Natural killer cell (primary cell): Measurements from ENCODE around the gene CCR8. TPM values are rescaled to one million over a fixed set of nuclear protein-coding genes. Genes with fewer than 3 reads are reported as not detected.
"Not testable (repeated sequence)": the region's sequence is repeated elsewhere in the genome, so short reads cannot be mapped to it uniquely, and the experiment has no call there.

Experiments
- ATAC-seq, 3 donors: fragments of 150-1000 bp in 2 of 3; fragments of 200-7000 bp in 1 of 3; cut with Tn5 transposase; 1 replicate in 1 of 3; 2 replicates in 2 of 3; pipeline ENCODE4 v1.10.0; 2021; ENCODE audit warnings: mild to moderate bottlenecking in 2 of 3, moderate library complexity in 2 of 3
- DNase-seq, 2 donors: peaks; one replicate each; pipeline versions ENCODE4 v3.0.0 to v3.0.0-alpha.2; 2013 to 2021; ENCODE audit warnings: mixed read lengths in 1 of 2
- H3K27ac ChIP-seq: one replicate; pipeline ENCODE4 v1.5.1; 2013; ENCODE audit warnings: mild to moderate bottlenecking, low read length
- H3K27me3 ChIP-seq: one replicate; pipeline ENCODE4 v1.6.1; 2013; ENCODE audit warnings: low read length; ENCODE audit not compliant: control insufficient read depth, insufficient read depth
- H3K36me3 ChIP-seq: one replicate; pipeline ENCODE4 v1.6.1; 2013; ENCODE audit warnings: low read length; ENCODE audit not compliant: control insufficient read depth, insufficient read depth
- H3K4me1 ChIP-seq: one replicate; pipeline ENCODE4 v1.6.1; 2013; ENCODE audit warnings: low read length; ENCODE audit not compliant: control insufficient read depth, insufficient read depth
- H3K4me3 ChIP-seq: one replicate; pipeline ENCODE4 v1.5.1; 2013; ENCODE audit warnings: low read length
- H3K9me3 ChIP-seq: one replicate; pipeline ENCODE4 v1.6.1; 2013; ENCODE audit warnings: low read length; ENCODE audit not compliant: control insufficient read depth, insufficient read depth
- H3K27ac Mint-ChIP-seq, 2 donors: one replicate each; pipeline ENCODE4 v1.8.0; 2022; ENCODE audit warnings: mild to moderate bottlenecking in 2 of 2, mixed read lengths in 2 of 2, moderate library complexity in 1 of 2
- H3K27me3 Mint-ChIP-seq, 2 donors: one replicate each; pipeline ENCODE4 v1.8.0; 2022; ENCODE audit warnings: low read depth in 2 of 2, mixed read lengths in 2 of 2
- H3K36me3 Mint-ChIP-seq: one replicate; pipeline ENCODE4 v1.8.0; 2022; ENCODE audit warnings: mixed read lengths
- H3K4me1 Mint-ChIP-seq, 2 donors: one replicate each; pipeline ENCODE4 v1.8.0; 2022; ENCODE audit warnings: mixed read lengths in 2 of 2
- H3K4me3 Mint-ChIP-seq: one replicate; pipeline ENCODE4 v1.8.0; 2022; ENCODE audit warnings: mild to moderate bottlenecking, moderate library complexity, mixed read lengths
- H3K9me3 Mint-ChIP-seq, 2 donors: one replicate each; pipeline ENCODE4 v1.8.0; 2022; ENCODE audit warnings: mixed read lengths in 2 of 2
- WGBS: methylation state at CpG from one replicate; pipeline ENCODE4 v1.1.7; 2013; ENCODE audit warnings: missing lambda C conversion rate; ENCODE audit not compliant: insufficient coverage; 5-methylcytosine and 5-hydroxymethylcytosine counted together
- intact Hi-C: fragments of 100-400 bp; cut with micrococcal nuclease; formaldehyde crosslinking; loops from one replicate; pipeline ENCODE4 v1.14.2; 2022
- total RNA-seq, 4 donors: library from RNA; stranded (reverse); fragments of 120-200 nt in 1 of 4; gene quantifications; one replicate each; pipeline versions ENCODE4 v1.2.3 to v1.2.4, GENCODE V29; 2013 to 2022
- TF ChIP-seq, protein P1 (sequence below): fragments of 200-600 bp; IDR thresholded peaks from one replicate; pipeline ENCODE4 v1.8.0; 2022; ENCODE audit warnings: antibody characterized with exemption

CCR8 gene
- total RNA-seq, 3 donors from 2014 or later (not counting 1 experiment from before 2014, with no cell fraction given): 0.35 TPM; not detected in 2

GRCh38 chr3:39346785-39347585 is 17.5 kb downstream of the CCR8 start:
- H3K4me1 ChIP-seq: peaks cover 13% of the 10 kb centered on the region
- H3K27me3 Mint-ChIP-seq: no peaks in the 10 kb centered on the region
- WGBS: 71% methylated on average over 1 of the region's 2 CpGs
- no peaks in the 10 kb centered on the region for H3K36me3 ChIP-seq
- no peaks in the 10 kb centered on the region for H3K9me3 ChIP-seq
- H3K4me3 Mint-ChIP-seq: no peak overlapping the region
- intact Hi-C loops: no loop called here
- ATAC-seq (no peak), DNase-seq (no peak)
- TF ChIP-seq, protein P1, sequence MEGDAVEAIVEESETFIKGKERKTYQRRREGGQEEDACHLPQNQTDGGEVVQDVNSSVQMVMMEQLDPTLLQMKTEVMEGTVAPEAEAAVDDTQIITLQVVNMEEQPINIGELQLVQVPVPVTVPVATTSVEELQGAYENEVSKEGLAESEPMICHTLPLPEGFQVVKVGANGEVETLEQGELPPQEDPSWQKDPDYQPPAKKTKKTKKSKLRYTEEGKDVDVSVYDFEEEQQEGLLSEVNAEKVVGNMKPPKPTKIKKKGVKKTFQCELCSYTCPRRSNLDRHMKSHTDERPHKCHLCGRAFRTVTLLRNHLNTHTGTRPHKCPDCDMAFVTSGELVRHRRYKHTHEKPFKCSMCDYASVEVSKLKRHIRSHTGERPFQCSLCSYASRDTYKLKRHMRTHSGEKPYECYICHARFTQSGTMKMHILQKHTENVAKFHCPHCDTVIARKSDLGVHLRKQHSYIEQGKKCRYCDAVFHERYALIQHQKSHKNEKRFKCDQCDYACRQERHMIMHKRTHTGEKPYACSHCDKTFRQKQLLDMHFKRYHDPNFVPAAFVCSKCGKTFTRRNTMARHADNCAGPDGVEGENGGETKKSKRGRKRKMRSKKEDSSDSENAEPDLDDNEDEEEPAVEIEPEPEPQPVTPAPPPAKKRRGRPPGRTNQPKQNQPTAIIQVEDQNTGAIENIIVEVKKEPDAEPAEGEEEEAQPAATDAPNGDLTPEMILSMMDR: no peak
- H3K36me3 Mint-ChIP-seq: no peaks in the 10 kb centered on the region
- H3K9me3 Mint-ChIP-seq: no peaks in the 10 kb centered on the region
- no peaks in the 10 kb centered on the region for H3K27me3 ChIP-seq
- H3K4me3 ChIP-seq: no peak overlapping the region
- peaks cover 16 to 18% of the 10 kb centered on the region in 2 donors for H3K4me1 Mint-ChIP-seq
- H3K27ac Mint-ChIP-seq: no peak overlapping the region
- no peak overlapping the region for H3K27ac ChIP-seq

GRCh38 chr3:39347586-39347876 is 18.0 kb downstream of the CCR8 start:
- TF ChIP-seq, protein P1: no peak
- 95% methylated on average over 3 of the region's 3 CpGs for WGBS
- Histone ChIP-seq H3K27ac (no peak overlapping the region), H3K27me3 (no peaks in the 10 kb centered on the region), H3K4me1 (peaks cover 13% of the 10 kb centered on the region), H3K36me3 (no peaks in the 10 kb centered on the region), H3K9me3 (no peaks in the 10 kb centered on the region), H3K4me3 (no peak overlapping the region)
- Mint-ChIP-seq H3K27ac (no peak overlapping the region), H3K4me3 (no peak overlapping the region), H3K27me3 (no peaks in the 10 kb centered on the region), H3K4me1 (peaks cover 18 to 19% of the 10 kb centered on the region in 2 donors), H3K9me3 (no peaks in the 10 kb centered on the region), H3K36me3 (no peaks in the 10 kb centered on the region)
- ATAC-seq (no peak), DNase-seq (no peak)
- intact Hi-C loops: no loop called here

GRCh38 chr3:39349080-39349479 is 19.6 kb downstream of the CCR8 start:
- H3K4me1 Mint-ChIP-seq: peaks cover 18 to 21% of the 10 kb centered on the region in 2 donors
- intact Hi-C loops: no loop called here
- H3K27ac Mint-ChIP-seq: no peak overlapping the region
- H3K27me3 Mint-ChIP-seq: no peaks in the 10 kb centered on the region
- DNase-seq (no peak), ATAC-seq (no peak)
- H3K9me3 Mint-ChIP-seq: no peaks in the 10 kb centered on the region
- TF ChIP-seq, protein P1: no peak
- Histone ChIP-seq H3K4me1 (peaks cover 13% of the 10 kb centered on the region), H3K27ac (no peak overlapping the region), H3K27me3 (no peaks in the 10 kb centered on the region), H3K36me3 (no peaks in the 10 kb centered on the region), H3K4me3 (no peak overlapping the region), H3K9me3 (no peaks in the 10 kb centered on the region)
- no peaks in the 10 kb centered on the region for H3K36me3 Mint-ChIP-seq
- no peak overlapping the region for H3K4me3 Mint-ChIP-seq
- WGBS: 73% methylated on average over 3 of the region's 3 CpGs

GRCh38 chr3:39350714-39351113 is 21.2 kb downstream of the CCR8 start:
- peaks cover 0 to 3% of the 10 kb centered on the region in 2 donors for H3K27me3 Mint-ChIP-seq
- H3K27ac Mint-ChIP-seq: peak overlapping the region; percentile 76 to 77
- intact Hi-C loops: no loop called here
- H3K4me1 ChIP-seq: peaks cover 13% of the 10 kb centered on the region
- TF ChIP-seq, protein P1: no peak
- no peaks in the 10 kb centered on the region for H3K36me3 Mint-ChIP-seq
- H3K4me3 ChIP-seq: no peak overlapping the region
- DNase-seq: no peak
- H3K27ac ChIP-seq: no peak overlapping the region
- WGBS: 37% methylated on average over 5 of the region's 5 CpGs
- no peaks in the 10 kb centered on the region for H3K9me3 Mint-ChIP-seq
- H3K36me3 ChIP-seq: no peaks in the 10 kb centered on the region
- H3K4me1 Mint-ChIP-seq: peaks cover 18 to 26% of the 10 kb centered on the region in 2 donors
- no peaks in the 10 kb centered on the region for H3K27me3 ChIP-seq
- ATAC-seq: peak in 2 of 3 donors; percentile 48 to 63
- peak overlapping the region; percentile 47 for H3K4me3 Mint-ChIP-seq
- H3K9me3 ChIP-seq: no peaks in the 10 kb centered on the region

DNA sequence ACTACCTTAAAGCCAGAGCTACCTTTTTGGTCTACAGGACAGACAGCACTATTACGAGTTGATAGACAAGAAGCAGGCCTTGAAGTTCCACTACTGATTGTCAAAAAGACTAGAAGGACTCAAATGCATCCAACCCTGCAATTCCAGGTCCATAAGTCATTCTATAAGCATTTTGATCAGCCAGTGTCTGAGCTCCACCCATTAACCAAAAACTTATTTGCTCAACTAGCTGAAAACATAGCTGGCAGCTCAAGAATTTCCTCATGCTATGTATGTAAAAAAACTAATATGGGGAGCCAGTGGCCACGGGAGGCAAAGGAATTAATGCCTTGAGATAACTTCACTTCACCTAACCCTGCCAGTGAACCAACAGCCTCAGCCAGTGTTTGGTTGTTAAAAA is 21.6 kb downstream of the CCR8 start:
- DNase-seq, H3K27me3 Mint-ChIP-seq, H3K27ac ChIP-seq, H3K36me3 ChIP-seq, H3K36me3 Mint-ChIP-seq, H3K27me3 ChIP-seq, ATAC-seq, intact Hi-C loops, H3K9me3 ChIP-seq, H3K4me3 ChIP-seq, H3K9me3 Mint-ChIP-seq: not testable (repeated sequence)
- 51% methylated on average over 2 of the region's 2 CpGs for WGBS
- Mint-ChIP-seq H3K4me3 (peak overlapping the region; percentile 9), H3K27ac (peak overlapping the region; percentile 76 to 77), H3K4me1 (peaks cover 18 to 26% of the 10 kb centered on the region in 2 donors)
- H3K4me1 ChIP-seq: peaks cover 13% of the 10 kb centered on the region
